HepG2 (cell line): ENCODE measurements around the gene ZNF213. TPM values are rescaled to one million over a fixed set of nuclear protein-coding genes. Genes with fewer than 3 reads are reported as not detected.

ENCODE experiments used
- ELF4 ChIP-seq: sonication (generic); formaldehyde crosslinking; IDR thresholded peaks from 2 replicates; pipeline ENCODE4 v1.5.0; 2020; ENCODE audit warnings: missing genetic modification reagents, mild to moderate bottlenecking, moderate library complexity, borderline replicate concordance
- FOXA3 ChIP-seq: IDR thresholded peaks from 2 replicates; pipeline ENCODE4 v1.6.1; 2016; ENCODE audit warnings: missing genetic modification reagents, missing compliant biosample characterization
- HNF4G ChIP-seq, 2 experiments: sonication (generic) in 1 of 2; formaldehyde crosslinking in 1 of 2; IDR thresholded peaks; 2 replicates each; pipeline versions ENCODE4 v1.4.0 to v1.6.1; 2011 to 2020; ENCODE audit warnings: borderline replicate concordance in 2 of 2, low read depth in 2 of 2, mild to moderate bottlenecking in 2 of 2, low read length in 1 of 2, missing genetic modification reagents in 1 of 2, moderate library complexity in 1 of 2
- JARID2 ChIP-seq: sonication (generic); formaldehyde crosslinking; IDR thresholded peaks from 2 replicates; pipeline ENCODE4 v1.8.1; 2023; ENCODE audit warnings: missing genetic modification reagents, inconsistent platforms; ENCODE audit not compliant: insufficient replicate concordance
- KAT8 ChIP-seq: IDR thresholded peaks from 2 replicates; pipeline ENCODE4 v1.6.1; 2016; ENCODE audit warnings: missing genetic modification reagents, missing compliant biosample characterization
- PHF8 ChIP-seq: sonication (generic); formaldehyde crosslinking; IDR thresholded peaks from 2 replicates; pipeline ENCODE4 v1.5.0; 2020; ENCODE audit warnings: missing genetic modification reagents
- TCF12 ChIP-seq, 2 experiments: fragments of 450-650 bp in 1 of 2; sonication (generic) in 1 of 2; formaldehyde crosslinking in 1 of 2; IDR thresholded peaks; 2 replicates each; pipeline versions ENCODE4 v1.6.1 to v1.8.0; 2017 to 2022; ENCODE audit warnings: antibody characterized with exemption in 1 of 2, mild to moderate bottlenecking in 1 of 2, missing genetic modification reagents in 1 of 2, moderate library complexity in 1 of 2
- TEAD2 ChIP-seq: sonication (generic); formaldehyde crosslinking; IDR thresholded peaks from 2 replicates; pipeline ENCODE4 v1.9.0; 2021; ENCODE audit warnings: missing genetic modification reagents
- polyA plus RNA-seq, 8 experiments: library from polyadenylated mRNA; depleted of rRNA in 3 of 8; stranded (reverse) in 7 of 8; unstranded in 1 of 8; fragments of >200 nt; fragmentation: Illumina TruSeq in 4 of 8; extraction: Trizol in 4 of 8; gene quantifications; 2 replicates each; pipeline versions ENCODE4 v1.2.1 to v1.2.3, GENCODE V29; 2011 to 2016; ENCODE audit warnings: low read depth in 4 of 8, missing spikeins in 1 of 8, mixed read lengths in 1 of 8; ENCODE audit not compliant: insufficient read depth in 1 of 8
- total RNA-seq, 5 experiments: library from RNA; depleted of rRNA; stranded (reverse); fragments of >200 nt; fragmentation: Illumina TruSeq; extraction: Trizol; gene quantifications; 2 replicates each; pipeline ENCODE4 v1.2.3, GENCODE V29; 2016; ENCODE audit warnings: low read depth in 1 of 5
- TF ChIP-seq, protein P1 (sequence below): sonication (generic); formaldehyde crosslinking; IDR thresholded peaks from 2 replicates; pipeline ENCODE4 v1.9.0; 2021; ENCODE audit warnings: missing genetic modification reagents, borderline replicate concordance
- TF ChIP-seq, protein P2 (sequence below): sonication (generic); formaldehyde crosslinking; IDR thresholded peaks from 2 replicates; pipeline ENCODE4 v1.5.0; 2020; ENCODE audit warnings: missing genetic modification reagents, mild to moderate bottlenecking, borderline replicate concordance
- TF ChIP-seq, protein P3 (sequence below): sonication (generic); formaldehyde crosslinking; IDR thresholded peaks from 2 replicates; pipeline ENCODE4 v1.4.0; 2020; ENCODE audit warnings: low read depth, mild to moderate bottlenecking, missing genetic modification reagents
- TF ChIP-seq, protein P4 (sequence below): sonication (generic); formaldehyde crosslinking; IDR thresholded peaks from 2 replicates; pipeline ENCODE4 v1.5.0; 2020; ENCODE audit warnings: missing genetic modification reagents

Gene ZNF213
- total and polyA plus RNA-seq, 2 of the 13 experiments (the other 11 are each of a cell fraction or from before 2014, with no cell fraction given) = 0.59 to 0.97 TPM

DNA sequence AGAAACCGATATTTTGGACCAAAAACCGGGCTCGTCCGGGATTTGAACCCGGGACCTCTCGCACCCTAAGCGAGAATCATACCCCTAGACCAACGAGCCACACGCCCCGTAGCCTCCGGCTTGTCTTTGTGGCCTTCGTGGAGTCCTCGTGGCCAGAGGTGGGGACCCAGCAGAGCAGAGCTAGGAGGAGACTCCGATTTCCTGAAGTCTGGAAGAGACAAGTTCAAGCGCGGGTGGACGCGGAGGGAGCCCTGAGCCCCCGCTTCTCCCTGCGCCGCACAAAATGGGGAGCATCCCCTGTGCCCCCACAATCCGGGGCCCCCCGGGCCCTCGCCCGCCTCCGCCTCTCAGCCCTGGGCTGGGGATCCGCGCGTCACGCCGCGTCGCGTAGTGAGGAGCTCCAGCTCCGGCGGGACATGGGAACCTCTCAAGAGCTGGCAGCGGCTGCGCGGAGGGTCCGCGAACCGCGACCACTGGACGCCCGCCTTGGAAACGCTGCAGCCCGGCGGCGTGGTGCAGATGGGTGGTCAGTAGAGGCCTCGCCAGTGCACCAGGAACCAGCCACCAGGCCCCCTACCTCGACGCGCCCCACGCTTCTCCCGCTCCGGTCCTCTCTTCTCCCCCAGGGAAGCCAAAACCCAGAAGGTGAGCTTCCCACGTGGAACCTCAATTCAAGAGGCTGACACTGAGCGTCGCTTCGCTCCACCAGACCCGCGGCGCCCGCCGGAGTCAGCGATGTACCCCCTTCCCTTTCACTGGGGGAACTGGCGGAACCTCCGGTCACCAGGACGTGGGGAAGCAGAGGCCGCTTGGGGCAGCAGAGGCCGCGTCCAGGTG, 48.0 kb downstream of the ZNF213 start (continued):
- TF ChIP-seq, protein P1, sequence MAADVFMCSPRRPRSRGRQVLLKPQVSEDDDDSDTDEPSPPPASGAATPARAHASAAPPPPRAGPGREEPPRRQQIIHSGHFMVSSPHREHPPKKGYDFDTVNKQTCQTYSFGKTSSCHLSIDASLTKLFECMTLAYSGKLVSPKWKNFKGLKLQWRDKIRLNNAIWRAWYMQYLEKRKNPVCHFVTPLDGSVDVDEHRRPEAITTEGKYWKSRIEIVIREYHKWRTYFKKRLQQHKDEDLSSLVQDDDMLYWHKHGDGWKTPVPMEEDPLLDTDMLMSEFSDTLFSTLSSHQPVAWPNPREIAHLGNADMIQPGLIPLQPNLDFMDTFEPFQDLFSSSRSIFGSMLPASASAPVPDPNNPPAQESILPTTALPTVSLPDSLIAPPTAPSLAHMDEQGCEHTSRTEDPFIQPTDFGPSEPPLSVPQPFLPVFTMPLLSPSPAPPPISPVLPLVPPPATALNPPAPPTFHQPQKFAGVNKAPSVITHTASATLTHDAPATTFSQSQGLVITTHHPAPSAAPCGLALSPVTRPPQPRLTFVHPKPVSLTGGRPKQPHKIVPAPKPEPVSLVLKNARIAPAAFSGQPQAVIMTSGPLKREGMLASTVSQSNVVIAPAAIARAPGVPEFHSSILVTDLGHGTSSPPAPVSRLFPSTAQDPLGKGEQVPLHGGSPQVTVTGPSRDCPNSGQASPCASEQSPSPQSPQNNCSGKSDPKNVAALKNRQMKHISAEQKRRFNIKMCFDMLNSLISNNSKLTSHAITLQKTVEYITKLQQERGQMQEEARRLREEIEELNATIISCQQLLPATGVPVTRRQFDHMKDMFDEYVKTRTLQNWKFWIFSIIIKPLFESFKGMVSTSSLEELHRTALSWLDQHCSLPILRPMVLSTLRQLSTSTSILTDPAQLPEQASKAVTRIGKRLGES (CRISPR knock-in tag) = no peak
- TF ChIP-seq, protein P2, sequence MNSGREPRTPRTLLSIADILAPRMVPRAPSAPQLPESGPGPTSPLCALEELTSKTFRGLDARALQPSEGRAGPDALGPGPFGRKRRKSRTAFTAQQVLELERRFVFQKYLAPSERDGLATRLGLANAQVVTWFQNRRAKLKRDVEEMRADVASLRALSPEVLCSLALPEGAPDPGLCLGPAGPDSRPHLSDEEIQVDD (CRISPR knock-in tag) = no peak
- TF ChIP-seq, protein P3, sequence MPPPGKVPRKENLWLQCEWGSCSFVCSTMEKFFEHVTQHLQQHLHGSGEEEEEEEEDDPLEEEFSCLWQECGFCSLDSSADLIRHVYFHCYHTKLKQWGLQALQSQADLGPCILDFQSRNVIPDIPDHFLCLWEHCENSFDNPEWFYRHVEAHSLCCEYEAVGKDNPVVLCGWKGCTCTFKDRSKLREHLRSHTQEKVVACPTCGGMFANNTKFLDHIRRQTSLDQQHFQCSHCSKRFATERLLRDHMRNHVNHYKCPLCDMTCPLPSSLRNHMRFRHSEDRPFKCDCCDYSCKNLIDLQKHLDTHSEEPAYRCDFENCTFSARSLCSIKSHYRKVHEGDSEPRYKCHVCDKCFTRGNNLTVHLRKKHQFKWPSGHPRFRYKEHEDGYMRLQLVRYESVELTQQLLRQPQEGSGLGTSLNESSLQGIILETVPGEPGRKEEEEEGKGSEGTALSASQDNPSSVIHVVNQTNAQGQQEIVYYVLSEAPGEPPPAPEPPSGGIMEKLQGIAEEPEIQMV (CRISPR knock-in tag) = no peak; the same call in 1 of the 2 replicates
- TF ChIP-seq JARID2 (CRISPR knock-in tag) (no peak), KAT8 (CRISPR knock-in tag) (peak; percentile 48; the same call in 1 of the 2 replicates), HNF4G (IDR thresholded peaks at IDR 0.05; ENCODE audit: borderline replicate concordance, low read depth, low read length) (0 out of 2 replicates have a peak, but pooled peaks have one; percentile 13), HNF4G (CRISPR knock-in tag; IDR thresholded peaks at IDR 0.05; ENCODE audit: borderline replicate concordance, low read depth) (no peak; the same call in 1 of the 2 replicates), FOXA3 (CRISPR knock-in tag) (peak; percentile 47; the same call in 1 of the 2 replicates), PHF8 (peak; percentile 56), TCF12 (IDR thresholded peaks at IDR 0.05) (no peak), TCF12 (CRISPR knock-in tag; IDR thresholded peaks at IDR 0.05) (0 out of 2 replicates have a peak, but pooled peaks have one; percentile 41), ELF4 (CRISPR knock-in tag) (peak; percentile 74; the same call in 1 of the 2 replicates), TEAD2 (CRISPR knock-in tag) (no peak)
- TF ChIP-seq, protein P4, sequence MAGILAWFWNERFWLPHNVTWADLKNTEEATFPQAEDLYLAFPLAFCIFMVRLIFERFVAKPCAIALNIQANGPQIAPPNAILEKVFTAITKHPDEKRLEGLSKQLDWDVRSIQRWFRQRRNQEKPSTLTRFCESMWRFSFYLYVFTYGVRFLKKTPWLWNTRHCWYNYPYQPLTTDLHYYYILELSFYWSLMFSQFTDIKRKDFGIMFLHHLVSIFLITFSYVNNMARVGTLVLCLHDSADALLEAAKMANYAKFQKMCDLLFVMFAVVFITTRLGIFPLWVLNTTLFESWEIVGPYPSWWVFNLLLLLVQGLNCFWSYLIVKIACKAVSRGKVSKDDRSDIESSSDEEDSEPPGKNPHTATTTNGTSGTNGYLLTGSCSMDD (CRISPR knock-in tag) = no peak
